GM12878 (cell line): ENCODE results near the gene CNTN4. TPM values are rescaled to one million over a fixed set of nuclear protein-coding genes. Genes with fewer than 3 reads are reported as not detected.

Source experiments
- ATAC-seq: fragments of 200-7000 bp; cut with Tn5 transposase; 3 replicates; pipeline ENCODE4 v1.9.1; 2020; ENCODE audit warnings: mild to moderate bottlenecking, moderate library complexity
- BruUV-seq: library from RNA; stranded (reverse); fragments of 400-500 nt; replicated peaks from 2 replicates; lab custom pipeline; 2021; lab: Mats Ljungman, UMichigan
- CTCF ChIA-PET: fragments of 300-600 bp; sonication (Branson Sonifier 250); formaldehyde crosslinking; extraction: SDS; loops from one replicate; lab custom pipeline; 2021; ENCODE audit warnings: inconsistent platforms; lab: Yijun Ruan, JAX
- POLR2A ChIA-PET: fragments of 350-600 bp; formaldehyde crosslinking; extraction: SDS; loops from one replicate; lab custom pipeline; 2021; ENCODE audit warnings: inconsistent platforms; lab: Charles Lee
- RAD21 ChIA-PET: fragments of 300-600 bp; sonication (Branson Sonifier 250); formaldehyde crosslinking; loops from one replicate; lab custom pipeline; 2023; ENCODE audit warnings: antibody characterized with exemption; ENCODE audit not compliant: unreplicated experiment; lab: Charles Lee
- SMC1A ChIA-PET: fragments of 300-600 bp; sonication (Branson Sonifier 250); formaldehyde crosslinking; loops from one replicate; lab custom pipeline; 2023; ENCODE audit not compliant: unreplicated experiment, uncharacterized antibody; lab: Charles Lee
- DNase-seq: peaks from one replicate; pipeline ENCODE4 v3.0.0-alpha.2; 2011; ENCODE audit warnings: low read depth, low spot score
- FAIRE-seq: peaks from 3 replicates; lab custom pipeline; 2011; peaks lifted over from hg19 to GRCh38; lab: Jason Lieb, UNC
- H2AFZ ChIP-seq: 2 replicates; pipeline ENCODE4 v1.6.0; 2011; ENCODE audit warnings: low read depth, low read length, control low read depth; ENCODE audit not compliant: control insufficient read depth
- H3K27ac ChIP-seq: 2 replicates; pipeline ENCODE4 v1.5.1; 2011; ENCODE audit warnings: control low read depth; ENCODE audit not compliant: control insufficient read depth, insufficient read depth
- H3K27me3 ChIP-seq, 2 experiments: replicated peaks in 1 of 2; 2 replicates each; pipeline versions ENCODE4 v1.6.0 to v1.6.1; 2011; ENCODE audit warnings: low read length in 1 of 2; ENCODE audit not compliant: control insufficient read depth in 2 of 2, insufficient read depth in 2 of 2
- H3K36me3 ChIP-seq, 2 experiments: 2 replicates each; pipeline ENCODE4 v1.5.1; 2011; ENCODE audit warnings: low read length in 1 of 2; ENCODE audit not compliant: control insufficient read depth in 2 of 2, insufficient read depth in 2 of 2
- H3K4me1 ChIP-seq: 2 replicates; pipeline ENCODE4 v1.6.1; 2011; ENCODE audit warnings: mild to moderate bottlenecking, low read length, moderate library complexity, mixed read lengths; ENCODE audit not compliant: control insufficient read depth, insufficient read depth
- H3K4me2 ChIP-seq: 2 replicates; pipeline ENCODE4 v1.6.0; 2011; ENCODE audit warnings: control low read depth; ENCODE audit not compliant: control insufficient read depth, insufficient read depth
- H3K4me3 ChIP-seq: fragments of 200-600 bp; sonication (generic); 2 replicates; pipeline ENCODE4 v1.5.1; 2016
- H3K79me2 ChIP-seq: 2 replicates; pipeline ENCODE4 v1.6.0; 2011; ENCODE audit warnings: low read length; ENCODE audit not compliant: control insufficient read depth, insufficient read depth
- H3K9ac ChIP-seq: 2 replicates; pipeline ENCODE4 v1.8.0; 2011; ENCODE audit warnings: low read length, control low read depth, mixed read lengths; ENCODE audit not compliant: control insufficient read depth, insufficient read depth
- H3K9me3 ChIP-seq: replicated peaks from 3 replicates; pipeline ENCODE4 v1.5.1; 2011; ENCODE audit warnings: mild to moderate bottlenecking, low read length; ENCODE audit not compliant: control insufficient read depth, insufficient read depth
- H4K20me1 ChIP-seq: 2 replicates; pipeline ENCODE4 v1.6.0; 2011; ENCODE audit not compliant: control insufficient read depth, insufficient read depth
- EGR1 ChIP-seq, 2 experiments: IDR thresholded peaks; 1 replicate in 1 of 2; 2 replicates in 1 of 2; pipeline ENCODE4 v1.6.1; 2011 to 2012; ENCODE audit warnings: low read depth in 2 of 2, low read length in 2 of 2, borderline replicate concordance in 1 of 2, mild to moderate bottlenecking in 1 of 2, moderate library complexity in 1 of 2
- EP300 ChIP-seq, 2 experiments: fragments of 150-350 bp in 1 of 2; IDR thresholded peaks; 2 replicates each; pipeline ENCODE4 v1.6.1; 2011 to 2012; ENCODE audit warnings: low read depth in 2 of 2, low read length in 2 of 2, borderline replicate concordance in 1 of 2, improper control_type of control experiment in 1 of 2, inconsistent platforms in 1 of 2; ENCODE audit not compliant: control insufficient read depth in 1 of 2
- FOXK2 ChIP-seq: fragments of 450-650 bp; IDR thresholded peaks from 2 replicates; pipeline ENCODE4 v1.6.1; 2017; ENCODE audit warnings: mild to moderate bottlenecking, moderate library complexity
- MYB ChIP-seq: fragments of 150-350 bp; IDR thresholded peaks from 2 replicates; pipeline ENCODE4 v1.6.1; 2014; ENCODE audit warnings: mild to moderate bottlenecking, low read depth, low read length, borderline replicate concordance
- NFXL1 ChIP-seq: fragments of 450-650 bp; IDR thresholded peaks from 2 replicates; pipeline ENCODE4 v1.6.1; 2017; ENCODE audit warnings: antibody characterized with exemption, mild to moderate bottlenecking, borderline replicate concordance
- RUNX3 ChIP-seq: IDR thresholded peaks from 2 replicates; pipeline ENCODE4 v1.6.1; 2012; ENCODE audit warnings: low read length, inconsistent platforms
- SIX5 ChIP-seq: IDR thresholded peaks from 2 replicates; pipeline ENCODE4 v1.6.1; 2011; ENCODE audit warnings: mild to moderate bottlenecking, low read depth, low read length, moderate library complexity; ENCODE audit not compliant: severe bottlenecking
- SREBF2 ChIP-seq: IDR thresholded peaks from 2 replicates; pipeline ENCODE4 v1.6.1; 2012; ENCODE audit warnings: mild to moderate bottlenecking, low read length
- WRNIP1 ChIP-seq: IDR thresholded peaks from 2 replicates; pipeline ENCODE4 v1.6.1; 2011; ENCODE audit warnings: low read depth, low read length, improper control_type of control experiment, borderline replicate concordance
- YBX1 ChIP-seq: fragments of 450-650 bp; IDR thresholded peaks from 2 replicates; pipeline ENCODE4 v1.6.1; 2016; ENCODE audit warnings: antibody characterized with exemption
- ZNF207 ChIP-seq: fragments of 450-650 bp; IDR thresholded peaks from 2 replicates; pipeline ENCODE4 v1.6.1; 2014; ENCODE audit warnings: antibody characterized with exemption, mild to moderate bottlenecking, borderline replicate concordance
- WGBS: methylation state at CpG from one replicate; pipeline ENCODE4 v1.1.6; 2016; ENCODE audit warnings: low lambda C conversion rate; ENCODE audit not compliant: insufficient replicate concordance, insufficient coverage; ENCODE audit errors: missing lambda C conversion rate; 5-methylcytosine and 5-hydroxymethylcytosine counted together
- in situ Hi-C: fragments of 300-500 bp; cut with MboI; formaldehyde crosslinking; loops from 9 replicates; pipeline ENCODE4 v1.14.3; 2018; ENCODE audit warnings: mixed read lengths
- intact Hi-C: fragments of 100-400 bp; cut with micrococcal nuclease; formaldehyde crosslinking; loops from one replicate; pipeline ENCODE4 v1.14.2; 2022; ENCODE audit not compliant: unreplicated experiment
- polyA plus RNA-seq, 11 experiments: library from polyadenylated mRNA; depleted of rRNA in 4 of 11; unstranded in 6 of 11; stranded (reverse) in 5 of 11; fragments of >200 nt; fragmentation: Nextera tagmentation in 4 of 11; fragmentation: Illumina TruSeq in 1 of 11; extraction: Ambion mirVana in 4 of 11; extraction: Trizol in 1 of 11; gene quantifications; 1 replicate in 1 of 11; 2 replicates in 10 of 11; pipeline versions ENCODE4 v1.2.1 to v1.2.3, GENCODE V29; 2011 to 2016; ENCODE audit warnings: inconsistent platforms in 2 of 11, missing spikeins in 2 of 11, low read depth in 1 of 11
- total RNA-seq, 4 experiments: library from RNA; depleted of rRNA in 3 of 4; stranded (reverse); fragments of >200 nt in 3 of 4; fragmentation: Illumina TruSeq in 1 of 4; extraction: Trizol in 1 of 4; gene quantifications; 2 replicates each; pipeline versions ENCODE4 v1.2.1 to v1.2.3, GENCODE V29; 2013 to 2021
- TF ChIP-seq, protein P1 (sequence below): fragments of 150-350 bp; IDR thresholded peaks from 2 replicates; pipeline ENCODE4 v1.6.1; 2016; ENCODE audit warnings: low read depth, low read length
- TF ChIP-seq, protein P2 (sequence below): fragments of 450-650 bp; IDR thresholded peaks from 2 replicates; pipeline ENCODE4 v1.6.1; 2014; ENCODE audit warnings: mild to moderate bottlenecking
- TF ChIP-seq, protein P3 (sequence below): IDR thresholded peaks from 2 replicates; pipeline ENCODE4 v1.6.1; 2011; ENCODE audit warnings: mild to moderate bottlenecking, low read depth, low read length, moderate library complexity; ENCODE audit not compliant: insufficient replicate concordance
- TF ChIP-seq, protein P4 (sequence below): fragments of 450-650 bp; IDR thresholded peaks from 2 replicates; pipeline ENCODE4 v1.6.1; 2017; ENCODE audit warnings: mild to moderate bottlenecking, moderate library complexity

CNTN4 gene
- total and polyA plus RNA-seq, 10 of the 15 experiments (the other 5 are each of a cell fraction or from before 2014, with no cell fraction given) = 0.05 to 0.43 (median 0.15) TPM; not detected in 1

DNA sequence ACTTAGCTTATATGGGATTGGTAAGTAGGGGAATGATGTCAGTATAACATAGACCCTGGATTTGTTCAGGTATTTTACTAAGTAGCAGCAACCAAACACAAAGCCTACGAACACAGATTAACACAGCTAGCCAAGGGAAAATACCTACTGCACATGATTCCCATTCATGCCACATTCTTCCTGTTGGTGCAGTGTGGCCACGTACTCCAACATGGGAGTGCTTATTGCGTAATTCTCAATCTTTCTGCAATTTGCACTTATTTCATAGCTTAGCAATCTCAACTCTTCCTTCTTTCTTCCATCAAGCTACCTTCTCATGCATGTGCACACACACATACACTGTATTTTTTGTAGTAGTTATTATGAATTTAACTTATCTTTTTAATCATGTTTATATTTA, 824.7 kb downstream of the CNTN4 start:
- Histone ChIP-seq H2AFZ (no peak overlapping the region), H4K20me1 (no peaks in the 10 kb centered on the region), H3K79me2 (no peaks in the 10 kb centered on the region), H3K4me1 (peaks cover 5% of the 10 kb centered on the region; the same call in 1 of the 2 replicates), H3K9me3 (no peaks in the 10 kb centered on the region), H3K27me3 (no peaks in the 10 kb centered on the region; a peak in 1 of 4 replicates), H3K4me3 (no peak overlapping the region), H3K9ac (no peak overlapping the region), H3K27ac (no peak overlapping the region), H3K4me2 (no peak overlapping the region), H3K36me3 (no peaks in the 10 kb centered on the region)
- TF ChIP-seq YBX1 = no peak
- TF ChIP-seq, protein P1, sequence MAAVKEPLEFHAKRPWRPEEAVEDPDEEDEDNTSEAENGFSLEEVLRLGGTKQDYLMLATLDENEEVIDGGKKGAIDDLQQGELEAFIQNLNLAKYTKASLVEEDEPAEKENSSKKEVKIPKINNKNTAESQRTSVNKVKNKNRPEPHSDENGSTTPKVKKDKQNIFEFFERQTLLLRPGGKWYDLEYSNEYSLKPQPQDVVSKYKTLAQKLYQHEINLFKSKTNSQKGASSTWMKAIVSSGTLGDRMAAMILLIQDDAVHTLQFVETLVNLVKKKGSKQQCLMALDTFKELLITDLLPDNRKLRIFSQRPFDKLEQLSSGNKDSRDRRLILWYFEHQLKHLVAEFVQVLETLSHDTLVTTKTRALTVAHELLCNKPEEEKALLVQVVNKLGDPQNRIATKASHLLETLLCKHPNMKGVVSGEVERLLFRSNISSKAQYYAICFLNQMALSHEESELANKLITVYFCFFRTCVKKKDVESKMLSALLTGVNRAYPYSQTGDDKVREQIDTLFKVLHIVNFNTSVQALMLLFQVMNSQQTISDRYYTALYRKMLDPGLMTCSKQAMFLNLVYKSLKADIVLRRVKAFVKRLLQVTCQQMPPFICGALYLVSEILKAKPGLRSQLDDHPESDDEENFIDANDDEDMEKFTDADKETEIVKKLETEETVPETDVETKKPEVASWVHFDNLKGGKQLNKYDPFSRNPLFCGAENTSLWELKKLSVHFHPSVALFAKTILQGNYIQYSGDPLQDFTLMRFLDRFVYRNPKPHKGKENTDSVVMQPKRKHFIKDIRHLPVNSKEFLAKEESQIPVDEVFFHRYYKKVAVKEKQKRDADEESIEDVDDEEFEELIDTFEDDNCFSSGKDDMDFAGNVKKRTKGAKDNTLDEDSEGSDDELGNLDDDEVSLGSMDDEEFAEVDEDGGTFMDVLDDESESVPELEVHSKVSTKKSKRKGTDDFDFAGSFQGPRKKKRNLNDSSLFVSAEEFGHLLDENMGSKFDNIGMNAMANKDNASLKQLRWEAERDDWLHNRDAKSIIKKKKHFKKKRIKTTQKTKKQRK = no peak
- no peak for TF ChIP-seq RUNX3
- TF ChIP-seq EP300 (IDR thresholded peaks at IDR 0.05; ENCODE audit: borderline replicate concordance in 1 of 2, control insufficient read depth in 1 of 2, low read depth in 2 of 2, low read length in 2 of 2) = no peak
- no peak for TF ChIP-seq SREBF2
- TF ChIP-seq NFXL1 = no peak
- TF ChIP-seq FOXK2 = no peak
- TF ChIP-seq MYB = no peak
- TF ChIP-seq WRNIP1 = no peak
- no peak for TF ChIP-seq ZNF207
- TF ChIP-seq, protein P2, sequence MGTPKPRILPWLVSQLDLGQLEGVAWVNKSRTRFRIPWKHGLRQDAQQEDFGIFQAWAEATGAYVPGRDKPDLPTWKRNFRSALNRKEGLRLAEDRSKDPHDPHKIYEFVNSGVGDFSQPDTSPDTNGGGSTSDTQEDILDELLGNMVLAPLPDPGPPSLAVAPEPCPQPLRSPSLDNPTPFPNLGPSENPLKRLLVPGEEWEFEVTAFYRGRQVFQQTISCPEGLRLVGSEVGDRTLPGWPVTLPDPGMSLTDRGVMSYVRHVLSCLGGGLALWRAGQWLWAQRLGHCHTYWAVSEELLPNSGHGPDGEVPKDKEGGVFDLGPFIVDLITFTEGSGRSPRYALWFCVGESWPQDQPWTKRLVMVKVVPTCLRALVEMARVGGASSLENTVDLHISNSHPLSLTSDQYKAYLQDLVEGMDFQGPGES = no peak
- no peak for TF ChIP-seq EGR1 (IDR thresholded peaks at IDR 0.05; ENCODE audit: borderline replicate concordance in 1 of 2, low read depth in 2 of 2, low read length in 2 of 2)
- TF ChIP-seq, protein P3, sequence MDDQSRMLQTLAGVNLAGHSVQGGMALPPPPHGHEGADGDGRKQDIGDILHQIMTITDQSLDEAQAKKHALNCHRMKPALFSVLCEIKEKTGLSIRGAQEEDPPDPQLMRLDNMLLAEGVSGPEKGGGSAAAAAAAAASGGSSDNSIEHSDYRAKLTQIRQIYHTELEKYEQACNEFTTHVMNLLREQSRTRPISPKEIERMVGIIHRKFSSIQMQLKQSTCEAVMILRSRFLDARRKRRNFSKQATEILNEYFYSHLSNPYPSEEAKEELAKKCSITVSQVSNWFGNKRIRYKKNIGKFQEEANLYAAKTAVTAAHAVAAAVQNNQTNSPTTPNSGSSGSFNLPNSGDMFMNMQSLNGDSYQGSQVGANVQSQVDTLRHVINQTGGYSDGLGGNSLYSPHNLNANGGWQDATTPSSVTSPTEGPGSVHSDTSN = no peak
- TF ChIP-seq, protein P4, sequence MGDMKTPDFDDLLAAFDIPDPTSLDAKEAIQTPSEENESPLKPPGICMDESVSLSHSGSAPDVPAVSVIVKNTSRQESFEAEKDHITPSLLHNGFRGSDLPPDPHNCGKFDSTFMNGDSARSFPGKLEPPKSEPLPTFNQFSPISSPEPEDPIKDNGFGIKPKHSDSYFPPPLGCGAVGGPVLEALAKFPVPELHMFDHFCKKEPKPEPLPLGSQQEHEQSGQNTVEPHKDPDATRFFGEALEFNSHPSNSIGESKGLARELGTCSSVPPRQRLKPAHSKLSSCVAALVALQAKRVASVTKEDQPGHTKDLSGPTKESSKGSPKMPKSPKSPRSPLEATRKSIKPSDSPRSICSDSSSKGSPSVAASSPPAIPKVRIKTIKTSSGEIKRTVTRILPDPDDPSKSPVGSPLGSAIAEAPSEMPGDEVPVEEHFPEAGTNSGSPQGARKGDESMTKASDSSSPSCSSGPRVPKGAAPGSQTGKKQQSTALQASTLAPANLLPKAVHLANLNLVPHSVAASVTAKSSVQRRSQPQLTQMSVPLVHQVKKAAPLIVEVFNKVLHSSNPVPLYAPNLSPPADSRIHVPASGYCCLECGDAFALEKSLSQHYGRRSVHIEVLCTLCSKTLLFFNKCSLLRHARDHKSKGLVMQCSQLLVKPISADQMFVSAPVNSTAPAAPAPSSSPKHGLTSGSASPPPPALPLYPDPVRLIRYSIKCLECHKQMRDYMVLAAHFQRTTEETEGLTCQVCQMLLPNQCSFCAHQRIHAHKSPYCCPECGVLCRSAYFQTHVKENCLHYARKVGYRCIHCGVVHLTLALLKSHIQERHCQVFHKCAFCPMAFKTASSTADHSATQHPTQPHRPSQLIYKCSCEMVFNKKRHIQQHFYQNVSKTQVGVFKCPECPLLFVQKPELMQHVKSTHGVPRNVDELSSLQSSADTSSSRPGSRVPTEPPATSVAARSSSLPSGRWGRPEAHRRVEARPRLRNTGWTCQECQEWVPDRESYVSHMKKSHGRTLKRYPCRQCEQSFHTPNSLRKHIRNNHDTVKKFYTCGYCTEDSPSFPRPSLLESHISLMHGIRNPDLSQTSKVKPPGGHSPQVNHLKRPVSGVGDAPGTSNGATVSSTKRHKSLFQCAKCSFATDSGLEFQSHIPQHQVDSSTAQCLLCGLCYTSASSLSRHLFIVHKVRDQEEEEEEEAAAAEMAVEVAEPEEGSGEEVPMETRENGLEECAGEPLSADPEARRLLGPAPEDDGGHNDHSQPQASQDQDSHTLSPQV = no peak
- no peak for TF ChIP-seq SIX5
- ATAC-seq (no peak), DNase-seq (no peak), FAIRE-seq (no peak)
- POLR2A ChIA-PET = no interaction called here
- SMC1A ChIA-PET = no interaction called here
- 63% methylated on average over 3 of the region's 3 CpGs for WGBS
- in situ Hi-C loops (no loop called here), intact Hi-C loops (loop anchor here (5.0 kb wide), 1 partner anchor 661 kb away; no protein-coding TSS in a partner anchor)
- RAD21 ChIA-PET = no interaction called here
- BruUV-seq = no TSS peak
- CTCF ChIA-PET = interaction anchor here (0.6 to 1.2 kb wide), 2 partner anchors 136 to 757 kb away, joined by 3 read pairs; no protein-coding TSS in a partner anchor
